GM19463 (cell line): ENCODE measurements around the gene GAS7.
A peak's percentile ranks its signal among the peaks of the same experiment; 100 is the strongest.
"Not testable (repeated sequence)": the region's sequence is repeated elsewhere in the genome, so short reads cannot be mapped to it uniquely, and the experiment has no call there.

Source experiments
- ATAC-seq: cut with Tn5 transposase; IDR thresholded peaks from one replicate; pipeline ENCODE4 v1.9.1; 2021; ENCODE audit warnings: mild to moderate bottlenecking, moderate library complexity; ENCODE audit not compliant: unreplicated experiment

GAS7 gene

GRCh38 chr17:10077561-10078299 is 120.7 kb downstream of the GAS7 start:
- ATAC-seq, result no peak

DNA sequence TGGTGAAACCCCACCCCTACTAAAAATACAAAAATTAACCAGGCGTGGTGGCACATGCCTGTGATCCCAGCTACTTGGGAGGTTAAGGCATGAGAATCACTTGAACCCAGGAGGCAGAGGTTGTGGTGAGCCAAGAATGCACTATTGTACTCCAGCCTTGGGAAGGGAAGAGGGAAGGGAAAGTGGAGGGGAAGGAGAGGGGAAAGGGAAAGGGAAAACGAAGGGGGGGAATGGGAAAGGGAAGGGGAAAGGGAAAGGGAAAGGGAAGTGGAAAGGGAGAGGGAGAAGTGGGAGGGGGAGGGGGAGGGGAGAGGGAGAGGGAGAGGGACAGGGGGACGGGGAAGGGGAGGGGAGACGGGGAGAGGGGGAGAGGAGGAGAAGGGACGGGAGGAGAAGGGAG is 122.5 kb downstream of the GAS7 start:
- ATAC-seq, result no peak

DNA sequence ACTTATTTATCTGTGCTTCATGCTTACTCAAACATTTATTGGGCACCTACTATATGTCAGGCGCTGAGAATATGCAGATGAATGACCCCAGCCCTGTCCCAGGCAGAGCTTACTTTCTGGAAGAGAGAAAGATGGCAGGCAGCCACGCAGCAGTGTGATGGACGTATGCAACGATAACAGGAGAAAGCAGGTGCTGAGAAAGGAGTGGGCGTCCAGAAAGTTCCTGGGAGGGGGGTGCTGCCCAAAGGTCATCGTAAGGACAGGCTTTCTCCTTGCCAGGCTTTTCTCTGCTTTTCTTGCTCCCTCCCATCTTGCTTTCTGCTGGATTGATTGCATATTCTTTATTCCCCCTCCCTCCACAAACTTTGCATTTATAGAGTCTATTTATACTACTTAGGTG is 124.5 kb downstream of the GAS7 start:
- no peak for ATAC-seq

- no peak for ATAC-seq
Measured at GRCh38 chr17:10072556-10073425, 125.6 kb downstream of the GAS7 start.

DNA sequence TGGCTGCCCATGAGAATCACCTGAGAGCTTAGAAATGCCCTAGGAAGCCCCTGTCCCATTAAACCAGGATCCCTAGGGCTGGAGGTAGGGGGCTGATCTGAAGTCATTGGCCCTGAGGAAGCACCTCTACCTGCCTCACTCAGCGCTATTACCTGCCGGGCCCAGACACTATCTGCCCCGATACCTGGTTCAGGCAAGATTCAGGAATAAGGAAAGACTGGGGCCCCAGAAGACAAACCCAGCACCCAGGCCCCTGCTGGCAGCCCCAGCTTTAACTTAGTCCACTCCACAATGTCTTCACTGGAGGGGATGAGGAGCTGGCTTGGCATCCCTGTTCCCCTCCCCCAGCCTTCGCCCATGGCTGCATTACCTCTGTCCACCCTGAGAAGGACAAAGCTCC is 126.3 kb downstream of the GAS7 start:
- ATAC-seq, result no peak

- no peak for ATAC-seq
Measured at GRCh38 chr17:10071141-10071540, 127.3 kb downstream of the GAS7 start.

DNA sequence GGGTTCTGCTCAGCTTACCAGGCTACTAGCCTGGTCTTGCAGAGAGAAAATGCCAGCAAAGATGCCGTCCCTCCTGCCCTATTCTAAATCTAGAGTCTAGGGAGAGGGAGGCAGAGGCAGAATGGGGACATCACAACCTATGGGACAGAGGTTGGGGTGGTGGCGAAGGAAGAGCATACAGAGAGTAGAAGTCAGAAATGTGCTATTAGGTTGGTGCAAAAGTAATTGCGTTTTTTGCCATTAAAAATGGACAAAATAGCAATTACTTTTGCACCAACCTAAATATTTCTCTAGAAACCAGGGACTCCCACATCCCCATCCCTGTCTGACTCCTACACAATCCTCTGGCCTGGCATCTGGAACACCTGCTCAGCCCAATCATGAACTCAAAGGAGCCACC is 127.7 kb downstream of the GAS7 start:
- no peak for ATAC-seq

GRCh38 chr17:10069301-10069700 is 129.1 kb downstream of the GAS7 start:
- ATAC-seq, result no peak

DNA sequence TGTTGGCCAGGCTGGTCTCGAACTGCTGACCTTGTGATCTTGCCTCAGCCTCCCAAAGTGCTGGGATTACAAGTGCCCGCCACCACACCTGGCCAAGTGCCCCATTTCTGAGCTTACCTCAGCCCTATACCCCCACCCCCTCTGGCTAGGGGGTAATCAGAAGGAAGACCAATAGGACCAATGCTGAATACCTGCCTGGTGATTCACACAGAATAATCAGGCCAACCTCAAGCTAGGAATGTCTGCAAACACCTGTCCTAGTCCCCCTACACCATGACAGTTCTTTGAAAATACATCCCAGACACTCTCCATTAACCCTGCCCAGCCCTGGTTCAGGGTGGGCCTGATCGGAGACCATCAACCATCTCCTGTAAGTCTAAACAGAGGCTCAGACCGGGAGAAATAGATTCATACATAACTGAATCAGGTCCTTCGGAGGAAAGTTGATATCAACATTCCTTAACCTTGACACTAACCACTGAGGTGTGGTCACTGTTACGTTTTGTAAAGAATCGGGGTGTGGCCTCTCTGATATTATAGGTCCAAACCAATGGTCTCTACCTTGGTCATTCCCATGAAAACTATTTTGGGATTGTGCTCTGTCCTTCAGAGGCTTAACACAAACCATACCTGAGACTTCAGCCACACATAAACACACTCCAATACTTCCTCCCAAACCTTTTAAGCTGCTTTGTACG is 130.8 kb downstream of the GAS7 start:
- no peak for ATAC-seq

DNA sequence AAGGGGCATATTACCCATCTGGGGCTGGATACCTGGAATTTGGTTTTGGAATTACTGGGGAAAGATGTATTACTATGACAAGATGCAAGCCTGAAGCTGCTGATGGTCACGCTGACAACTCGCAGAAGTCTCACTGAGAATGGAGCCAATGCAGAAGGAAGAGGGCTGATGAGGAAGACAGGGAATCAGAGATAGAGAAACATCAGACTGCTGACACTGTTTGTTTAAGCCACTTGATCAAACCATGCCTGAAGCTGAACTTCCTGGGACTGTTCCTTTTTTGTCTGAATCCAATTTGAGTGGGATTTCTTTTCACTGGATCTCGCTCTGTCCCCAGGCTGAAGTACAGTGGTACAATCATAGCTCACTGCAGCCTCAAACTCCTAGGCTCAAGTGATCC is 133.9 kb downstream of the GAS7 start:
- no peak for ATAC-seq

GRCh38 chr17:10063730-10064241 is 134.6 kb downstream of the GAS7 start:
- peak; percentile 32 for ATAC-seq

DNA sequence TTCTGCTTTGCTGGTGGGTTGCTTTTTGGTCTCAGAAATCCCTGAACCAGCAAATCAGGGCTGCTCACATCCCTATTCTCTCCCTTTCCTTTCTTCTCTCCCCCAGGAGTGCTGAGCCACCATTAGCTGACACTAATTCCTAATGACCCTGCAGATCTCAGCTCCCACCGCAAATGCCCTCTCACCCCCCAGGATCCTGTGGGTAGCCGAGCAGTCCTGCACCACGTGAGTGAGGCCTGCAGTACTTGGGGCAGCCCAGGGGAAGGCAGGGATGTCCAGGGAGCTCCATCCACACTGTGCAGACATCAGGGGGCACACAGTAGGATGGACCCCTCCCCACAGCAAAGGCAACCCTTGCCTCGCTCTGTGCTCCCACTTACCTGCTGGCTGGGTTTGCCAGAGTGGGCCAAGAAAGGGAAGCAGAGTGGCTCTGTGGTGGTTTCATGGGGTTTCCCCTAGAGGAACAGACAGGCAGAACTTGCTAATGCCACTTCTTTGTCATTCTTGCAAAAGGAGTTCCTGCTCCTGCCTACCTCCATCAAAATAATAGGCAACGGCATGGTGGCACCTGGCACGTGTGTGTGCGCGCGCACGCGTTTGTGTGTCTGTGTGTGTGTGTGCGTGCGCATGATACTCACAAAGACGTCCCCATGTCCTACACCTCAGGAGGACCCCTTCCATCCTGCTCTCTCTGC is 135.6 kb downstream of the GAS7 start:
- ATAC-seq, result peak; percentile 29

- ATAC-seq, result no peak
Measured at GRCh38 chr17:10061111-10061845, 137.1 kb downstream of the GAS7 start.

- ATAC-seq, result no peak
Measured at GRCh38 chr17:10060526-10060925, 137.9 kb downstream of the GAS7 start.

DNA sequence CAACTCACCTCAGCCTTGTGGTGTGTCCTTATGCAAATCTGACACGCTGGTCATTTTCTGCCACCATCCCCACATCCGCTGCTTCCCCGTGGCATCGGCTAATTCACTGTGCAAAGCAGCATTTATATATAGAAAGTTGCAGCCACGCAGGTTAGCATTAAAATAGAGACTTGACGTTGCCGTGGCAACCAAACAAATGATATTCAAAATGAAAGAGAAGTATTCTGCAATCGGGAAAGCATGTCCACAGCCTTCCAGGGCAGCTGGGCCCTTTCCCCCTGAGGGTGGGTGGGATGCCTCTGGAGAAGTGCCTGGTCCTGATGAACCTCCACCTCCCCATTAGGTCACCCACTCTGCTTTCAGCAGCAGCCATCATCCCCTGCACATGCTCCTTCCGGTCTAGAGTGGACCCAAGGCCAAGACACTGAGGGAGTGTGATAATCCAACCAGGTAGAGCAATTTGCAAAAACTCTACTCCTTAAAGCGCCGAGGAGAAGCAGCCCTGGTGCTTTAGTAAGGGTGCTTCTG is 138.7 kb downstream of the GAS7 start:
- peak; percentile 77 for ATAC-seq

DNA sequence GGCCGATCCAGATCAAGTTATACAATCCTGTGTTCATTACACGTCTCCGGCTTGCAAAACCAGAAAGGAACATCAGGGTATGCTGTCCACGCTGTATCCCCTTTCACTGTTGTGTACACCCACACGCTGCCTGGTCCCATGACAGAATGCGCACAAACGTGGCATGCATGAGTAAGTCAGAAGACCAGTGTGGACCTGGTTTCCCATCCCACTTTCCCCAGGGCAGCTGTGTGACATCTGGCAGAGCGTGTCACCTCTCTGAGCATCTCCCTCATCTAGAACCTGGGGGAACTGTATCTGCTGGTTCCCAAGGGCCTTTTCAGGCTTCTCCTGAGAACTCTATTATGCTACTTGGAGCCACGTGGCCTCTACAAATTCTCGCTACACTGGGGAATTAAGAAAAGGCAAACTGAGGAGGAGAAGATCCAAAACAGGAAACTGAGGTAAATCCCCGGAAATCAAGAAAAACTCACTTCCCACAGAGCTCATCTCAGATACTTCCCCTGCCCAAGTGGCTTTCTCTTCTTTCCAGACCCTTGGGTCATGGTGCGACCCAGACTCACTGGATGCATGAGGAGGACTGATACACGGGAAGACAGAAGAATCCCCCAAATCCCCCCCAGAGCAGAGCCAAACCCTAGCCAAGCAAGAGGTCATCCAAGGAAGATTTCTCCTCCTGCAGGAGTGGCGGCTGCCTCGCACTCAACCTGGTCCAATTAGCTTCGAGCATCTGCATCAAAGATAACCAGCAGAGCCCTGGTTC is 139.3 kb downstream of the GAS7 start:
- ATAC-seq, result no peak

DNA sequence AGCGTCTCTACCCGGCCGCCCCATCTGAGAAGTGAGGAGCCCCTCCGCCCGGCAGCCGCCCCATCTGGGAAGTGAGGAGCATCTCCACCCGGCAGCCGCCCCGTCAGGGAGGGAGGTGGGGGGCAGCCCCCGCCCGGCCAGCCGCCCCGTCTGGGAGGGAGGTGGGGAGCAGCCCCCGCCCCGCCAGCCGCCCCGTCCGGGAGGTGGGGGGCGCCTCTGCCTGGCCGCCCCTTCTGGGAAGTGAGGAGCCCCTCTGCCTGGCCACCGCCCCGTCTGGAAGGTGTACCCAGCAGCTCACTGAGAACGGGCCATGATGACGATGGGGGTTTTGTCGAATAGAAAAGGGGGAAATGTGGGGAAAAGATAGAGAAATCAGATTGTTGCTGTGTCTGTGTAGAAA is 140.9 kb downstream of the GAS7 start:
- ATAC-seq, result not testable (repeated sequence)

DNA sequence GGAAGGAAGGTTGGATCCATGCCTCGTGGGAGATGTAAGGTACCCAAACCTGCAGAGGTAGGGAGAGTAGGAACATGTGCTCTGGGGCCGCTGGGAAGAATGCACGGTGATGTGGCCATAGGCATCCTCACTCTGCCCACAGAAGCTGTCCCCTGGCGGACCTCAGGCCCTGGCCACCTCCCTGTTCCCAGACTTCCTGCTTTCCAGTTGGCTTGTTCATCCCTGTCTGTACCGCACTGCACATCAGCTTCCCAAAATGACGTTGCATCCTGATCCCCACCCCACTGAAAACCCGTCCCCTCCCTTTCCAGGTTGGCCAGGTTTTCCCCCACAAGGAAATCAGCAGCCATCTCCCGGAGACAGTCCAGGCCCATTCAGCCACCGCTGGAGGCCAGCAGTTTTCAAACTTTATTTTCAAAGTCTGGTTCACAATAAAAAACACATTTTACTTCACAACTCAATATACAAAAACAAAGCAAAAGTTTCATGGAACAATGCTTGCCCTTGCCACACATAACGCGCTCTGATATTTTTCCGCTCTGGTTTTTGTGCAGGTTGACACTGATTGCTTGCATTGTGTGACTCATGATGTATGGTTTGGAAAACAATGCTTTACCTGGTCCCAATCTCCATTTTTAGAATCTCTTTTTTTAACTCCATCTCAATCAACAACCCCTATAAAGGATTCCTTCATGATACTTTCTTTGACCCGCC is 143.0 kb downstream of the GAS7 start:
- ATAC-seq, result no peak
